ENCODE results near the gene LIMK1.

LIMK1 gene

DNA sequence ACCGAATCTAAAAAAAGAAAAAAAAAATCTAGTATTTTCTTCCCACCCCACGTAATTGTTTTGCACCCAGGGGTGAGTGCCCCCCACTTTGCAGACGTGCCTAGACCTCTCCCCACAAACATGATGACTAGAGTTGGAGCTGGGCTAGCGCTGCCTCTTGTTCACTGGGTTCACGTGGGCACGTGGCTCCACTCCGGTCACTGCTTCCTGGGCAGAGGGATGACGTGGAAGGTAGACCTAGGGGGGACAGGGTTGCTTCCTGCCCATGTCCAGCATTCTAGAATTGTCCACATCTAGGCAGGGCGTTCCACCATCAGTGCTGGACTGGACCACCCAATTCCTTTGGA is 861 bp upstream of the LIMK1 start:
- no peak for DNase-seq (ENCODE audit: extremely low read depth in 1 of 2, low read depth in 1 of 2)

DNA sequence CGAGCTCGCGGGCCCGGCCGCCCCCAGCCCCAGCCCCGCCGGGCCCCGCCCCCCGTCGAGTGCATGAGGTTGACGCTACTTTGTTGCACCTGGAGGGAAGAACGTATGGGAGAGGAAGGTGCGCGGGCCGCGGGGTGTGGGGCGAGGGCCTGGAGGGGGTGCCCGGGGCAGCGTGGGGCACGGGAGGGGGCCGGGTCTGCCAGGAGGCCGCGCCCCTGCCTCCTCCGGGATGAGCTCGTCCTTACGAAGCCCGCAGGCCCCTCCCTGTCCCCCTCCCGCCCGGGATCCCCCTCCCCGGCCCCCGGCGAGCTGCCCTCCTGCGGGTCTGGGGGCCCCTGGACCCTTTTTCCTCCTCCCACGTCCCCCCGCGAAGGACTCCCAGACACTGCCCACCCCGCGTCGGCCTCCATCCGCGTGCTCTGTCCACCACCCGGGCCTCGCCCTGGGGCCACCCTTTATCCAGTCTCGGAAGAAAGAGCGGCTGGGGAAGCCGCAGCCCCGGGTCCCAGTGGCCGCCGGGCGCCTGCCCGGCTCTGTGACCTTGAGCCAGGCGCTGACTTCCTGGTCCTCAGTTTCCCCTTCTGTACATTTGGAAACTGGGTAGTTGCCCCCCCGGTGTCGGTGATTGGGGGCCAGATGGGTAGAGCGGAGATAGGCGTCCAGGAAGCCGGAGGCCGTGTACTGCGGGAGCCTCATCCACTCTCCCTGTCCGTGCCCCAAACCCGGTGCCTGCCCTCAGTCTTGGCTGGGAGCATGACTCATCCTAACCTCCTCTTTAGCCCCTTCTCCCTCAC is 521 bp downstream of the LIMK1 start:
- DNase-seq (ENCODE audit: extremely low read depth in 1 of 2, low read depth in 1 of 2): peak in 1 of 2 donors; percentile 40

DNA sequence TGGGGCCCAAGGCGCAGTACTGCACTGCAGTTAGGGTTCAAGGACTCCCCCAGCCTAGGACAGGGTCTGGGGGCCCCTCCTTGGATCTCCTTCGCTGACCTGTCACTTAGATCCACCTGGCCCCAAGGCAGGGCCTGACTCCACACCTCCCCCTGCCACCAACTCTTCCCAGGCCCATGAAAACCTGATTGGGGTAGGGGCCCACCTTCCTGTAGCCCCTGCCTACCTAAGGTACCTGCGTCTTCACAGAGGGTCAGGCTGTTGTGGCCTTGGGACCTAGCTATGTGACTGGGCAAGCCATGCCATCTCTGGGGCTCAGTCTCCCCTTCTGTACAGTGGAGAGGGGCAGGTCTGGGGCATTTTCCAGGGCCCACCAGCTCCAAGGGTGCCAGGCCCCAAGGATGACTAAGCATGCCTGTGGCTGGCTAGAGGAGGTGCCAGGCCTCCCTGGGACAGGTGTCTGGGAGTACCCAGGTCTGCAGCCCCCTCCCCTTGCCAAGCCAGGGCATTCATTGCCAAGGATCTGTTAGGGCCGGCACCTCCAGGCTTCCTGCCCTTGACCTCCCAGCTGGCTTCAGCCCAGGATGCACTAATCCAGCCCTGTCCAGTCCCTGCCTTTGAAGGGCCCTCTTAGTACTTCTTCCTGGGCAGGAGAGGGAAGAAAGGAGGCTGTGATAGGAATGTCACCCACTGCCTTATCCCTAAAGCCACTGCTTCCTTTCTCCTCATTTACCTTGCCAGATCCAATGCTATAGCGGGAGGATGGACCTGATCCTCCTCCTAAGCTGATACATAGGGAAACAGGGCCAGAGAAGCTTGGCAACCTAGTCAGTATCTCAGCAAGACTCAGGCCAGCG is 1.3 kb downstream of the LIMK1 start:
- no peak for DNase-seq (ENCODE audit: extremely low read depth in 1 of 2, low read depth in 1 of 2)

DNA sequence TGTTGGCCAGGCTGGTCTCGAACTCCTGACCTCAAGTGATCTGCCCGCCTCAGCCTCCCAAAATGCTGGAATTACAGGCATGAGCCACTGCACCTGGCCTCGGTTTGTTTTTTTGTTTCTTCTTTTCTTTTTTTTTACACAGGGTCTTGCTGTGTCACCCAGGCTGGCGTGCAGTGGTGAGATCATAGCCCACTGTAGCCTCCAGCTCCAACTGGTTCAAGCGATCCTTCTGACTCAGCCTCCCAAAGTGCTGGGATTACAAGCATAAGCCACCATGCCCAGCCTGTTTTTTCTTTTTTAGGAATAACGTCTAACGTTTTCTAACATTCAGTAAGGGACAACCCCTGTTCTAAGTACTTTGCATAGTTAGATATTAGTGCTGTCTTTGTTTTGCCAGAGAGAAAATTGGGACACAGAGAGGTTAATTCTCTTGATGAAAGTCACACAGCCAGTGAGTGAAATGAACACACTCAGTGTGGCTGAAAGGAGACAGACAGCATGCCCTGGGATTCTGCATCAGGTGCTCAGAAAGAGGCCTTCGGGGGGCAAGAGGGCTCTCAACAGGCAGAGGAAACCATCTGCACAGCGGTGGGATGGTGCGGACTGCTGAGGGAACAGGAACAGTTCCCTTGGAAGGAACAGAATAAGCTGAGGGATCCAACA is 4.3 kb downstream of the LIMK1 start:
- DNase-seq (ENCODE audit: extremely low read depth in 1 of 2, low read depth in 1 of 2): no peak

DNA sequence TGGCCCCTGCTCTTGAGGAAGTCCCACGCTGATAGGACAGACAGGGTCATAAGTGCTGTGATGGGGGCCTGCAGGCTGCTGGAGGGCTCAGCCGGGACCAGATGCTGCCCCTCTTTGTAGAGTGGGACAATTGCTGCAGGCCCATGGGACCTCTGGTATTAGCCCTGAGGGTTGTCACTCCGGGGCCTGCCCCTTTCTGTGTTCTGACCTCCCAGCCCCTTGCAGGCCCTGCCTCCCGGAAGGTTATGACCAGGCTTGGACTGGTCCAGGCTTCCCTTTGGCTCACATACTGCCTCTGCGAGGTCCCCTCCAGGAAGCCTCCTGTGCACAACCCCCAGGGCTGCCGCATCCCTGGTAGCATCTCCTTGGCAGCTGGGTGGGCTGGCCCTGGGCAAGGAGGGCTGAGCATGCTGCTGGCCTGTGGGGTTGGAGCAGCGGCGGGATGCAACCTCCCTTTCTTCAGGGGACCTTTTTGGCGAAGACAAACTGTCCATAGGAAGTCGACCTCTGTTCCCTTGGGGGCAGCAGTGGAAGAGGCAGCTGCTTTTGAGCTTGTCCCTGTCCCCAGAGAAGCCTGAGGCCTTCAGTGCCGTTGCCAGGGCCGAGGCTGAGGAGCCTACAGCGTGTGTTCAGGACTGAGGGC is 8.8 kb downstream of the LIMK1 start:
- DNase-seq (ENCODE audit: extremely low read depth in 1 of 2, low read depth in 1 of 2): no peak

DNA sequence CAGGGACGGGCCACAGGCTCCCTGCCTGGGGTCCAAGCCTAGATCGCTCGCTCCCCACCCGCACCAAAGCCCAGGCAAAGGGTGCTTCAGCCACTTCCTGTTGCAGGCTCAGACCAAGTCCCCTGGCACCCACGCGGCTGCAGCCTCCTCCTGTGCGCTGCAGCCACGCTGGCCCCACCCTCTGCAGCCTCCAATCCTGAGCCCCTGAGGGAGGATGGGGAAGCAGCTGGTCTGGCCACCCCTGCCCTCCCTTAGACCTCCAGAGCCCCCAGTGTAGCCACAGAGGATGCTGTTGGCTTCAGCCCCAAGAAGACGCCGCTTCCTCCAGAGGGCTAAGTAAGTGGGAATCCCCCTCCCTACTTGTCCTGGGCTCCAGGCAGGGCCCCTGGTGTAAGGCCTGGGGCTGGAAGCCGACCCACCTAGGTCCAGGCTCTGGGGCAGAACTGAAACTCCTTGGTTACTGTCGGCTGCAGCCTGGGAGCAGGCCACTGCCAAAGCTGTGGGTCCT is 9.4 kb downstream of the LIMK1 start:
- no peak for DNase-seq (ENCODE audit: extremely low read depth in 1 of 2, low read depth in 1 of 2)

DNA sequence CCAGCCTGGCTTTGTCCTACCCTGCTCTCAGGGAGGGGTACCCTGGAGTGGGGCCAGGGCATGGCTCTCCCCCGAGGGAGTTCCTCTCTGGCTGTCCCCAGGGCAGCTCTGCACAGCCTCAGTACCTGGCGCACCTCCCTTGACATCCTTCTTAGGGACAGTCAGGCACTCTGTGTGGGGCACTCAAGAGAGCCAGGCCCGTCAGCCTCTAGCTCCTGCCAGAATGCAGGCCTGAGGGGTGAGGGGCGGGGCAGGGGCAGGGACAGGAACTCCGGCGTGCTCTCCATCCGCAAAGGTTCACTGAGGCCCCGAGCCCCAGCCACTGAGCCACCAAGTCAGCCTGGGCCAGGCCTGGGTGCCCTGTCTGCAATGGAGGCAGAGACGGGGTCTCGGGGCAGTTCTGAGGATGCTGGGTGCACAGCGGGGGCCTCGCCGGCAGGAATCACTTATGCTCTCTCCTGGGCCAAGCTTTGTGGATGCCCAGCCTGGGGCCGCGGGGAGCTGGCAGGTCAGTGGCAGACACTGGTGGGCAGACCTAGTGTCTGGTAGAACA is 10.1 kb downstream of the LIMK1 start:
- no peak for DNase-seq (ENCODE audit: extremely low read depth in 1 of 2, low read depth in 1 of 2)

DNA sequence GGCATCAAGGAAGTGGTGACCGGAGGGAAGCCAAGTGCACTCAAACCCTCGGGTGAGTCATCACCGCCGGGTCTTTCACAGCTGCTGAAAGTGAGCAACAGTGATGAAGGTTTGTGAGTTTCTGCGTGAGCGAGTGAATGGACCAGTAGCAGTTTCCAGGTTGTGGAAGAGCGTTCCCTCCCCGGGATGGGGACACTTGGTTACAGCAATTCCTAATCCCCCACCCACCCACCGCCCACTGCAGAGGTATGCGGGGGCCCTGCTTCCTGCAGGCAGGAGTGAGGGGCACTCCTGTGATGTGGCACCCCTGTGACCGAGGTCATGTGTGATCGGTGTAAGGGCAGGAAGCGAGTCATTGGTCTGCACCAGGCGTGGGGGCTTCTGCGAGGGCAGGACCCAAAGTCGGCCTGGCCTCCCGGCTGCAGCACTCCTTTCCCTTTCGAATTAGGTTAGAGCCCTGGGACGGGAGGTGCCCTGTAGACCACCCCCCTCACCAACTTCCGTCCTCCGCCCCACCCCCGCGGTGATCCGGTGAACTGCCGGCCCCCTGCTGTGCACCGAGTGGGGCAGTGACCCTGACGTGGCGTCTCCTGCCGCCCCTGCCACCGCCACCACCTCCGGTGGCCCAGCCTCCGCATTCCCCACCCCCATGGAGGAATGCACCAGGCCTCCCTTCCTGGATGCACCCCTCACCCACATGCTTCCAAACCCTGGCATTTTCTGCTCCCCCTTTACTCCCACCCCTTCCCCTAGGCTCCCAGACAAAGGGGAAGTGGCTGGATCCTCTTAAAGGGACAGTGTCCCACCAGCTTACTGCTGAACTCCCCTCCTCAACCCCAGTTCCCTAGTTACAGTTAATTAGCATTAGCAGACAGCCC is 10.9 kb downstream of the LIMK1 start:
- peak; percentile 56 to 83 for DNase-seq (ENCODE audit: extremely low read depth in 1 of 2, low read depth in 1 of 2)

DNA sequence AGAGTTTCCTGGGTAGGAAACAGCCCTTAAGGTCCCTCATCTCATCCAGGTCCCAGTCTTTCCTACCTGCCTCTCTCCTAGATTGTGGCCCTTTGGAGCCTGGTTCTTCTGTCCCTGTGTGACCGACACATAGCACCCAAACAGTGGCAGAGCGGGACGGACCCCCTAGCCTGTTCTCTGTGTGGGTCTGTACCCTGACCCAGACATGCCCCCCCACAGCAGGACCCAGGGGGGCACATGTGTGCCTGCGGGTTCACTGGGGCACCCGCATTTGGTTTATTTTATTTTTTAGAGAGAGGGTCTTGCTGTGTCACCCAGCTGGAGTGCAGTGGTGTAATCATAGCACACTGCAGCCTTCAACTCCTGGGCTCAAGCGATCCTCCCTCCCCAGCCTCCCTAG is 11.5 kb downstream of the LIMK1 start:
- no peak for DNase-seq (ENCODE audit: extremely low read depth in 1 of 2, low read depth in 1 of 2)

DNA sequence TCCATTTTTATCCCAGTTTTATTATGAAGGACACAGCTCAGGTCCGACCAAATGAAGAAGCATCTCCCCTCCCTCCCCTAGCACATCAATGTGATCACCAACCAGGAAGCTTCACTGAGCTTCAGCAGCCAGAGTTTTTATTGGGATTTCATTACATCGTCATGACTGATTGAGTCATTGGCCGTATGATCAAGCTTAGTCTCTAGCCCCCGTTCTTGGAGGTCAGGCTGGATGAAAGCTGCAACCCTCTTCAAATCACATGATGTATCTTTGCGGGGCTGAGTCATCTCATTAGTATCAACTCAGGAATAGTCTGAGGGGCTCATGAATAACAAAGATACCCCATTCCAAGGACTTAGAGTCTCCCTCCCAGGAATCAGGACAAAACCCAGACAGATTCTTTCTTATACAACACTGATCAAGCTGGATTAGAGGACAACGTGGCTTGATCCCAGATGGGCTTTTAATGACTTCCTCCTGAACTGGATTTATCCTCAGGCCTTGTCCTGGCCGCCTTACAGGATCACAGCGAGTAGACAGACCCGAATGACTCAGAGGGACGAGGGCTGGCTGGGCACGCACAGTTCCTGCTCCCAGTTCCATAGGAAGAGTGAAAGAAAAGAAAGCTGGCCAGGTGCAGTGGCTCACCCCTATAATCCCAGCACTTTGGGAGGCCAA is 14.5 kb downstream of the LIMK1 start:
- no peak for DNase-seq (ENCODE audit: extremely low read depth in 1 of 2, low read depth in 1 of 2)

DNA sequence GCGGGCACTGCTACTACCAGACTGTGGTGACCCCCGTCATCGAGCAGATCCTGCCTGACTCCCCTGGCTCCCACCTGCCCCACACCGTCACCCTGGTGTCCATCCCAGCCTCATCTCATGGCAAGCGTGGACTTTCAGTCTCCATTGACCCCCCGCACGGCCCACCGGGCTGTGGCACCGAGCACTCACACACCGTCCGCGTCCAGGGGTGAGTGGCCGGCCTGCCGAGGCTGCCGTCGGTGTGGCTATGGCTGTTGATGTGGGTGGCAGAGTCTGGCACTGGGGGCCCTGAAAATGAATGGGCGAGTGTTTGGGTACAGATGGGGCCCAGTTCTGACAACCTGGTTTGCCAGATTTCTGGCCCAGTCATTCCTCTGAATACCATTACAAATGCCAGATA is 15.4 kb downstream of the LIMK1 start:
- no peak for DNase-seq (ENCODE audit: extremely low read depth in 1 of 2, low read depth in 1 of 2)

DNA sequence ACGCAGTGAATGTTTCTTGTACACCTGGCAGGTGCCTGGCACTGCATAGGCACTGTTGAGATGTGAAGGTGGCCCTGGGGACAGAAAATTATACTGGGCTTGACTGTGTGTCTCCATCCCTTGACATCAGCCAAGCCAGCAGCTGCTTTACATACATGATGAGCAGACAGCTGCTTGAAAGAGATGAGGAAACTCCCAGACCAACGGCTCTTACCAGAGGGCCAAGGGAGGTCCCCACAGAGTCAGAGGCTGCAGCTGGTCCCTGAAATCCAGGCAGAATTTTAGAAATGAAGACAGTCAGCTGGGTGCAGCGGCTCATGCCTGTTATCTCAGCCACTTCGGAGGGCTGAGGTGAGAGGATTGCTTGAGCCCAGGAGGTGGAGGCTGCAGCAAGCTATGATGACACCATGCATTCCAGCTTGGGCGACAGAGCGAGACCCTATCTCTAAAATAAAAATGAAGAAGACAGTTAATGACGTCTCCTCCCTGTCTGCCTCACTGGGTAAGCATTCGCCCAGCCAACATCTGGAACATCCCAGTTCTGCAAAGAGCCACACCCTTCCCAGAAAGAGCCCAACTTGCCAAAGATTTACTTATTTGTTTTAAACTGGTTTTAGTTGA is 17.6 kb downstream of the LIMK1 start:
- DNase-seq (ENCODE audit: extremely low read depth in 1 of 2, low read depth in 1 of 2): no peak

DNA sequence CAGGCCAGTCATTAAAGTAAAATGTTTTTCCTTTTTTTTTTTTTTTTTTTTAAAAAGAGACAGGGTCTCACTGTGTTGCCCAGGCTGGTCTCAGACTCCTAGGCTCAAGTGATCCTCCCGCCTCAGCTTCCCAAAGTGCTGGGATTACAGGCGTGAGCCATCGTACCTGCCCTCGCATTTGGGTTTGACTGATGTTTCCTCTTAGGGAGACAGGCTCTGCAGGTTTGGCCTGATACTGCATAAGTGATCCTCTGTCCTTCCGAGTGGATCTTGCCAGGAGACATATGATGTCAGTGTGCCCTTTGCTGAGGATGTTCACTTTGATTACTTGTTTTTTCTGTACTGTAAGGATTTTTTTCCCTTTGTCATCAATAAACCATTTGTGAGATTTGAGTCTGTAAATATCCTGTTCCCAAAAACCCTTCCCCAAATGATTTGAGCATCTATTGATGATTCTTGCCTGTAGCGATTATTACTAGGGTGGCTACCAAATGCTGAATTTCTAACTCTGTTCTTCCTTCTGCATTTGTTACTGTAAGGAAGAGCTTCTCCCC is 19.7 kb downstream of the LIMK1 start:
- no peak for DNase-seq (ENCODE audit: extremely low read depth in 1 of 2, low read depth in 1 of 2)

DNA sequence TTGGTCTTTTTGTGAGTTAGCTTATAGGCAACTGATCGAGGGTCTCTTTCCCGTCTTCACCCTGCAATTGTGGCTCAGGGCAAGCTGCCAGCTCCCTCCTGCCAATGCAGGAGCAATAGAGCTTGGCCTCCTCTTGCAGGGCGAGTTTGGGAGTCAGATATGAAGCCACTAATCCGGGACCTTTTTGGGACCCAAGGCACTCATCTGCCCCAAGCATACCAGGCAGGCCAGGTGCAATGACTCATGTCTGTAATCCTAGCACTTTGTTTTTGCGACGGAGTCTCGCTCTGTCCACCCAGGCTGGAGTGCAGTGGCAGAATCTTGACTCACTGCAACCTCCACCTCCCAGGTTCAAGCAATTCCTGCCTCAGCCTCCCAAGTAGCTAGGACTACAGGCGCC is 21.1 kb downstream of the LIMK1 start:
- DNase-seq (ENCODE audit: extremely low read depth in 1 of 2, low read depth in 1 of 2): no peak

DNA sequence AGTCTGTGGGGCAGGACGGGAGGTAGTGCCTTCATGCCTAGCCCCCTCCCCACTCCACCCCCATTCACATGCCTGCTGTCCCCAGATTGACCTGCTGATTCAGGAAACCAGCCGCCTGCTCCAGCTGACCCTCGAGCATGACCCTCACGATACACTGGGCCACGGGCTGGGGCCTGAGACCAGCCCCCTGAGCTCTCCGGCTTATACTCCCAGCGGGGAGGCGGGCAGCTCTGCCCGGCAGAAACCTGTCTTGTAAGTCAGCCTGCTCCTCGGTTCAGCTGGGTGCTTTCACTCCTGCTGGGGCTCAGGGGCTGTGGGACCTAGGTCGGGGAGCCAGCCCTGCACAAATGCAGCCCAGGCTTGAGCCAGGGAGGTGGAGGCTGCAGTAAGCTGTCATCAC is 22.4 kb downstream of the LIMK1 start:
- DNase-seq (ENCODE audit: extremely low read depth in 1 of 2, low read depth in 1 of 2): no peak

DNA sequence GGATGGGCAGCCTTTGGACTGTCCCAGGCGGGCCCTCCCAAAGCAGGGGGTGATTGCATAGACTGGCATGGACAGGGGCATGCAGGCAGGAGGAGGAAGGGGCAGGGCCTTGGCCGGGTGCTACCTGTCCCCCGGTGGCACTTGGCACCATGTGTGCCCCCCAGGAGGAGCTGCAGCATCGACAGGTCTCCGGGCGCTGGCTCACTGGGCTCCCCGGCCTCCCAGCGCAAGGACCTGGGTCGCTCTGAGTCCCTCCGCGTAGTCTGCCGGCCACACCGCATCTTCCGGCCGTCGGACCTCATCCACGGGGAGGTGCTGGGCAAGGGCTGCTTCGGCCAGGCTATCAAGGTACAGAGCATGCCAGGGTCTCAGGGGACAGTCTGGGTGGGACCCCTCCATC is 23.2 kb downstream of the LIMK1 start:
- DNase-seq (ENCODE audit: extremely low read depth in 1 of 2, low read depth in 1 of 2): no peak

DNA sequence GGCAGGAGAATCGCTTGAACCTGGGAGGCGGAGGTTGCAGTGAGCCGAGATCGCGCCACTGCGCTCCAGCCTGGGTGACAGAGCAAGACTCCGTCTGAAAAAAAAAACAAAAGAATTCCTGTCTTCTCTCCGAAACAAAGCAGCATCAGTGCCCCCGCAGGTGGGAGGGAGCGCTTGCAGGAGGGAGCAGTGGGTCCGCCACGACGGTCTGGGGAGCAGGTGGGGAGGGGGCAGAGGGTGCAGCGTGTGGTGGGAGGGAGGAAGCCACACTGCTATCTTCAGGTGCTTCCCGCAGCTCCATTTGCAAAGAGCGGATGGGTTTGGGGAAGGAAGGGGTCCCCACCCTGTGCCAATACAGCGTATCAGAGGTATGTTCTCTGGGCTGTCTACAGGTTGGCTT is 31.7 kb downstream of the LIMK1 start:
- no peak for DNase-seq (ENCODE audit: extremely low read depth in 1 of 2, low read depth in 1 of 2)

DNA sequence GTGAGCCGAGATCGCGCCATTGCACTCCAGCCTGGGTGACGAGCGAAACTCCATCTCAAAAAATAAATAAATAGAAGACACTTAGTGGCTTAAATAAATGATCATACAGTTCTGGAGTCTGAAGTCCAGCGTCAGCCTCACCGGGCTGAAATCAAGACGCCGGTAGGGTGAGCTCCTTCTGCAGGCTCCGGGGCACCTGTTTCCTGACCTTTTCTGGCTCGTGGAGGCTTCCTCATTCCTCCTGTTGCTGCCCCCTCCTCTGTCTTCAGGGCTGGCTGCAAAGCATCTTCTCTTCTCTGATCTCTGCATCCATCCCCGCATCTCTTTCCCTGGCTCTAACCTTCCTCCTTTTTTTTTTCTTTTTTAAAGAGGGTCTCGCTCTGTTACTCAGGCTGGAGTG is 32.8 kb downstream of the LIMK1 start:
- DNase-seq (ENCODE audit: extremely low read depth in 1 of 2, low read depth in 1 of 2): no peak

DNA sequence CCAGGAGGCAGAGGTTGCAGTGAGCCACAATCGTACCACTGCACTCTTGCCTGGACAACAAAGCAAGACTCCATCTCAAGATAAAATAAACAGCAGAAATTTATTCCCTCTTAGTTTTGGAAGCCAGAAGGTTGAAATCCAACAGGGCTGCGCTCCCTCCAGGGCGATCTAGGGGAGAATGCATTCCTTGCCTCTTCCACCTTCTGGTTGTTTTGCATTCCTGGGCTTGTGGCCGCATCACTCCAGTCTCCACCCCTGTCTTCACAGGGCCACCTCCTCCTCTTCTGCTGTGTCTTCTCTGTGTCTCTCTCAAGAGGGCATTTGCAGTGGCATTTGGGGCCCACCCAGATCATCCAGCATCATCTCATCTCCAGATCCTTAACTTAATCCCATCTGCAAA is 36.2 kb downstream of the LIMK1 start:
- DNase-seq (ENCODE audit: extremely low read depth in 1 of 2, low read depth in 1 of 2): no peak
